SK-N-SH treated with all-trans-retinoic acid at 6 μM for 48 hours (cell line): Measurements from ENCODE around the gene PDCD7.

ENCODE experiments used
- ATAC-seq: fragments of 200-7000 bp; cut with Tn5 transposase; 3 replicates; pipeline ENCODE4 v1.9.1; 2020; ENCODE audit warnings: mild to moderate bottlenecking, moderate library complexity
- ARNTL ChIP-seq: fragments of 450-650 bp; formaldehyde crosslinking; IDR thresholded peaks from 2 replicates; pipeline ENCODE4 v1.5.0; 2020; ENCODE audit warnings: low read depth, mild to moderate bottlenecking, moderate library complexity, borderline replicate concordance
- BACH2 ChIP-seq: fragments of 250-450 bp; sonication (Bioruptor Pico); IDR thresholded peaks from 2 replicates; pipeline ENCODE4 v1.9.0; 2021; ENCODE audit warnings: mild to moderate bottlenecking, borderline replicate concordance
- CSRNP3 ChIP-seq: fragments of 250-450 bp; sonication (Bioruptor Pico); IDR thresholded peaks from 2 replicates; pipeline ENCODE4 v1.5.1; 2021; ENCODE audit warnings: mild to moderate bottlenecking, moderate library complexity
- ESRRG ChIP-seq: fragments of 250-450 bp; sonication (Bioruptor Pico); IDR thresholded peaks from 2 replicates; pipeline ENCODE4 v1.6.1; 2021; ENCODE audit warnings: mild to moderate bottlenecking
- GLIS3 ChIP-seq: fragments of 250-450 bp; sonication (Bioruptor Pico); IDR thresholded peaks from 2 replicates; pipeline ENCODE4 v1.5.0; 2020; ENCODE audit warnings: mild to moderate bottlenecking, moderate library complexity
- ISL1 ChIP-seq: fragments of 250-450 bp; sonication (Bioruptor Pico); IDR thresholded peaks from 2 replicates; pipeline ENCODE4 v2.1.2; 2022; ENCODE audit warnings: mild to moderate bottlenecking, moderate library complexity
- OSR1 ChIP-seq: fragments of 250-450 bp; sonication (Bioruptor Pico); IDR thresholded peaks from 2 replicates; pipeline ENCODE4 v1.8.0; 2022; ENCODE audit warnings: moderate library complexity, mild to moderate bottlenecking, inconsistent platforms
- PPARA ChIP-seq: fragments of 250-450 bp; sonication (Bioruptor Pico); IDR thresholded peaks from 2 replicates; pipeline ENCODE4 v1.5.0; 2020; ENCODE audit warnings: mild to moderate bottlenecking, borderline replicate concordance
- RARB ChIP-seq: fragments of 250-450 bp; sonication (Bioruptor Pico); IDR thresholded peaks from 2 replicates; pipeline ENCODE4 v1.8.0; 2021; ENCODE audit warnings: mild to moderate bottlenecking, moderate library complexity
- SNAI2 ChIP-seq: fragments of 250-450 bp; sonication (Bioruptor Pico); IDR thresholded peaks from 2 replicates; pipeline ENCODE4 v1.5.0; 2020; ENCODE audit warnings: mild to moderate bottlenecking, moderate library complexity
- TOX ChIP-seq: fragments of 250-450 bp; sonication (Bioruptor Pico); IDR thresholded peaks from 2 replicates; pipeline ENCODE4 v1.8.0; 2021; ENCODE audit warnings: mild to moderate bottlenecking, moderate library complexity, borderline replicate concordance
- TSHZ2 ChIP-seq: fragments of 250-450 bp; sonication (Bioruptor Pico); IDR thresholded peaks from 2 replicates; pipeline ENCODE4 v1.5.0; 2020; ENCODE audit warnings: mild to moderate bottlenecking, moderate library complexity
- ZC3H10 ChIP-seq: fragments of 250-450 bp; sonication (Bioruptor Pico); IDR thresholded peaks from 2 replicates; pipeline ENCODE4 v1.5.1; 2021; ENCODE audit warnings: mild to moderate bottlenecking, moderate library complexity
- ZFP3 ChIP-seq: fragments of 250-450 bp; sonication (Bioruptor Pico); IDR thresholded peaks from 2 replicates; pipeline ENCODE4 v1.5.0; 2020; ENCODE audit warnings: mild to moderate bottlenecking, moderate library complexity
- ZFP30 ChIP-seq: fragments of 450-650 bp; formaldehyde crosslinking; IDR thresholded peaks from 2 replicates; pipeline ENCODE4 v1.5.0; 2022; ENCODE audit warnings: mild to moderate bottlenecking, moderate library complexity
- ZNF565 ChIP-seq: fragments of 450-650 bp; formaldehyde crosslinking; conservative IDR thresholded peaks from 2 replicates; pipeline ENCODE4 v1.5.0; 2020; ENCODE audit warnings: low read depth, mild to moderate bottlenecking, moderate library complexity
- ZNF70 ChIP-seq: fragments of 450-650 bp; formaldehyde crosslinking; IDR thresholded peaks from 2 replicates; pipeline ENCODE4 v1.5.0; 2020; ENCODE audit warnings: mild to moderate bottlenecking, moderate library complexity
- ZNF8 ChIP-seq: fragments of 450-650 bp; formaldehyde crosslinking; IDR thresholded peaks from 2 replicates; pipeline ENCODE4 v1.5.0; 2020; ENCODE audit warnings: mild to moderate bottlenecking, moderate library complexity
- TF ChIP-seq, protein P1 (sequence below): fragments of 250-450 bp; sonication (Bioruptor Pico); IDR thresholded peaks from 2 replicates; pipeline ENCODE4 v1.8.0; 2020; ENCODE audit warnings: mild to moderate bottlenecking, moderate library complexity, borderline replicate concordance
- TF ChIP-seq, protein P2 (sequence below): fragments of 250-450 bp; sonication (Bioruptor Pico); IDR thresholded peaks from 2 replicates; pipeline ENCODE4 v1.5.1; 2020; ENCODE audit warnings: low read depth, mild to moderate bottlenecking, moderate library complexity

PDCD7 gene

GRCh38 chr15:65110676-65111292, 22.8 kb downstream of the PDCD7 start:
- no peak for ATAC-seq
- no peak for TF ChIP-seq SNAI2 (CRISPR knock-in tag)
- TF ChIP-seq ZNF565 (CRISPR knock-in tag) = no peak
- TF ChIP-seq, protein P1, sequence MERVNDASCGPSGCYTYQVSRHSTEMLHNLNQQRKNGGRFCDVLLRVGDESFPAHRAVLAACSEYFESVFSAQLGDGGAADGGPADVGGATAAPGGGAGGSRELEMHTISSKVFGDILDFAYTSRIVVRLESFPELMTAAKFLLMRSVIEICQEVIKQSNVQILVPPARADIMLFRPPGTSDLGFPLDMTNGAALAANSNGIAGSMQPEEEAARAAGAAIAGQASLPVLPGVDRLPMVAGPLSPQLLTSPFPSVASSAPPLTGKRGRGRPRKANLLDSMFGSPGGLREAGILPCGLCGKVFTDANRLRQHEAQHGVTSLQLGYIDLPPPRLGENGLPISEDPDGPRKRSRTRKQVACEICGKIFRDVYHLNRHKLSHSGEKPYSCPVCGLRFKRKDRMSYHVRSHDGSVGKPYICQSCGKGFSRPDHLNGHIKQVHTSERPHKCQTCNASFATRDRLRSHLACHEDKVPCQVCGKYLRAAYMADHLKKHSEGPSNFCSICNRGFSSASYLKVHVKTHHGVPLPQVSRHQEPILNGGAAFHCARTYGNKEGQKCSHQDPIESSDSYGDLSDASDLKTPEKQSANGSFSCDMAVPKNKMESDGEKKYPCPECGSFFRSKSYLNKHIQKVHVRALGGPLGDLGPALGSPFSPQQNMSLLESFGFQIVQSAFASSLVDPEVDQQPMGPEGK = no peak
- TF ChIP-seq RARB (CRISPR knock-in tag) = no peak

DNA sequence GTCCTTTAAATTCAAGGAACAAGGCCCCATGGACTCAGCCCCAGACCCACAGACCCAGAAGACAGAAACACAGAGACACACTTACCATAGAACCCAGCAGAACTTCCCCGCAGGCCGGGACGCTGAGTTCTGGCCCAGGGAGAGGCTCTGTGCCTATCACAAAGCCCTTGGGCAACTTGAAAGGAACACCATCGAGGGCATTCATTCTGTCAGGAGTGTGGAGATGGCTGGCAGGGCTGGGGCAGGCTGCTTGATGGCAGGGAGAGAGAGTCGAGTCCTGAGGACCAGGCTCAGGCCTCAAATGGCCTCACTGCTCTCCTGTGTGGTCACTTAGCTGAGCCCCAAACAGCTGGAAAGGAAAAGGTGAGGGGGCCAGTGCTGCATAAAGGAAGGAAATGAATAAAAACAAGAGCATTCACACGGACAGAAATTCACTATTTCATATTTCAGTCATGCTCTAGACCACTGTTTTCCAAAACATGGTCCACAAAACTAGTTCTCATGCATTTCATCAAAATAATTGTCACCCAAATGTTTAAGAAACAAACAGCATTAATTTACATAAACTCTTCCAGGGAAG, 27.5 kb downstream of the PDCD7 start:
- TF ChIP-seq ISL1 (no peak), BACH2 (CRISPR knock-in tag) (no peak), SNAI2 (CRISPR knock-in tag) (no peak), RARB (CRISPR knock-in tag) (no peak), OSR1 (CRISPR knock-in tag) (no peak), TOX (CRISPR knock-in tag) (no peak), TSHZ2 (no peak), ZFP30 (CRISPR knock-in tag) (no peak), ARNTL (CRISPR knock-in tag) (no peak), ZNF70 (CRISPR knock-in tag) (no peak), ESRRG (CRISPR knock-in tag) (no peak), CSRNP3 (no peak), ZC3H10 (CRISPR knock-in tag) (no peak), PPARA (CRISPR knock-in tag) (no peak)
- TF ChIP-seq, protein P1 = no peak
- TF ChIP-seq, protein P2, sequence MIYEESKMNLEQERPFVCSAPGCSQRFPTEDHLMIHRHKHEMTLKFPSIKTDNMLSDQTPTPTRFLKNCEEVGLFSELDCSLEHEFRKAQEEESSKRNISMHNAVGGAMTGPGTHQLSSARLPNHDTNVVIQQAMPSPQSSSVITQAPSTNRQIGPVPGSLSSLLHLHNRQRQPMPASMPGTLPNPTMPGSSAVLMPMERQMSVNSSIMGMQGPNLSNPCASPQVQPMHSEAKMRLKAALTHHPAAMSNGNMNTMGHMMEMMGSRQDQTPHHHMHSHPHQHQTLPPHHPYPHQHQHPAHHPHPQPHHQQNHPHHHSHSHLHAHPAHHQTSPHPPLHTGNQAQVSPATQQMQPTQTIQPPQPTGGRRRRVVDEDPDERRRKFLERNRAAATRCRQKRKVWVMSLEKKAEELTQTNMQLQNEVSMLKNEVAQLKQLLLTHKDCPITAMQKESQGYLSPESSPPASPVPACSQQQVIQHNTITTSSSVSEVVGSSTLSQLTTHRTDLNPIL = no peak

GRCh38 chr15:65105038-65105437, 28.6 kb downstream of the PDCD7 start:
- ATAC-seq = no peak
- TF ChIP-seq TOX (CRISPR knock-in tag) = no peak
- no peak for TF ChIP-seq GLIS3 (CRISPR knock-in tag)
- TF ChIP-seq ZNF70 (CRISPR knock-in tag) = no peak
- no peak for TF ChIP-seq ZFP3 (CRISPR knock-in tag)
- no peak for TF ChIP-seq ZNF8 (CRISPR knock-in tag)
- no peak for TF ChIP-seq ZFP30 (CRISPR knock-in tag)
- no peak for TF ChIP-seq SNAI2 (CRISPR knock-in tag)
- TF ChIP-seq ZNF565 (CRISPR knock-in tag) = no peak
- TF ChIP-seq, all 23 proteins: peak for 0

More for the DNA sequence above, 27.5 kb downstream of the PDCD7 start:
- no peak for ATAC-seq
